Stimulated activated CD4-positive, alpha-beta T cell treated with anti-CD3 and anti-CD28 coated beads, Interleukin-12 subunit alpha, Interleukin-12 subunit beta, amount 100 ng/mL, for 48 hours (primary cell): Measurements from ENCODE around the gene GIT1.

Experiments
- DNase-seq, 3 donors: peaks; one replicate each; pipeline ENCODE4 v3.0.0-alpha.2; 2020; ENCODE audit warnings: low read depth in 2 of 3, low spot score in 1 of 3

Gene GIT1

GRCh38 chr17:29594519-29595090 is 5.2 kb upstream of the GIT1 start:
- no peak for DNase-seq

DNA sequence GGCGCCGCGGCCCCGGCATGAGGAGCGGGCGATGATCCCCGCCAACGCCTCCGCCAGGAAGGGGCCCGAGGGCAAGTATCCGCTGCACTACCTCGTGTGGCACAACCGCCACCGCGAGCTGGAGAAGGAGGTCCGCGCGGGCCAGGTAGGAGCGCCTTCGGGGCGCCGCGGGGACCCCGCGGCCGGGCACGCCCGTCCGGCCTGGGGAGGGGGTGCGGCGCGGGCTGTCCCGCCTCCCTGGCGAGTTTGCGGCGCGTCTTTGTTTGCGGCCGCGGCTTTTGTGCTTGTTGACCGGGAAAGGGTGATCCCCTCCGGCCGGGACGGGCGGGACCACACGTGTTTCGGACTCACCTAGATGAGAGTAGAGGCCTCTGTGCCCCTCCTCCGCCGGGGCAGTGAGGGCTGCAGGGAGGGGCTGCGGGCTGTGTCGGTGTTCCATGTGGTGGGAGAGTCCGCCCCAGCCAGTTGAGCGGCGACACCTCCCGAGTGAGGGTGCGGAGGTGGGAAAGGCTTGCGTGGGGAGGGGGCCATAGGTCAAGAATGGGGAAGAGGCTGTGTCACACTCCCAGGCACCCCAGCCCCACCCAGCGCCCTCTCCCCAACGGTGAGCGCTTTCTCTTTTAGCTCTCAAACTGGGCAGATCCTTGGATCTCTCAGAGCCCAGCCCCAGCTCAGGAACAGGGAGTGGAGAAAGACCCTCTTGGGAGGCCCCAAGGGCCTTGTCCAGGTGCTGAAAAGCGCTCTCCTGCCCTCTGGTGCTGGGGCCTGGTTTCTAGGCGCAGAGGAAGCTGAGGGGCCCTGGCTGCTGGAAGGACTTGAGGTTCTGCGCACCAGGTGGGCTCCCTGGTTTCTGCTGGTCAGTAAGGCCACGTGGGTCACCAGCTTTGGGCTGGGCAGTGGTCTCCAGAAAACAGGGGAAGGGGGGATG is 4.4 kb upstream of the GIT1 start:
- DNase-seq, result no peak

DNA sequence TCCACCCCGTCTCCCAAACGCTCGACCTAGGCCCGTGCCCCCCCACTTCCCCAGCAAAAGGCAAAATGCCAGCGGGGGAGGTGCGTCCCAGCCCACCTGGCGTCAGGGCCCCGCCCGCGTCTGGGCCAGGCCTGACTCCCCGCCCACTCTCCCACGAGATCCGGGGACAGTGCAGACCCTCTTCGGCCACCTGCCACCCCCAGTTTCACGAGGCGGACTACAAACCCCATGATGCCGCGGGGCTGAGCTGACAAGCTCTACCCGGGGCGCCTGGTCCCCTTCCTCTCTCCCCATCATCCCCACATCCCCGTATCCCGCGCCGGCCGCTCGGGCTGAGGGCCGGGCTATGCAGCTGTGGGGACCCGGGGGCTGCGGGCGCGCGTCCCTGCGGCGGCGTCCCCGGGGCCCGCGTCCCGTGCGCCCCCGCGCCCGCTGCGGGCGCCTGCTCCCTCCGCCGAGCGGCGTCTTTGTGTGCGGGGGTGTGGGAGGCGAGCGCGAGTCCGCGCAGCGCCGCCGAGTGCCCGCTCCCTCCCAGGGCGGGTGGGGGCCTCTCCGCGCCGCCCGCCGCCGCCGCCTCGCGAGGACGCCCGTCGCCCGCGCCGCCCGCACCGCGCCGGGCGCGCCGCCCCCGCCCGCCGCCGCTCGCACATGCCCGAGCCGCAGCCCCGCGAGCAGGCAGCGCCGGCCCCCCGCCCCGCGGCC is 3.6 kb upstream of the GIT1 start, which contains the start of gene ANKRD13B:
Gene ANKRD13B, plus strand, starts transcription at position 283 of the 702 bp plus-strand sequence. CDS start 490 bp downstream, outside the sequence.
- no peak for DNase-seq

GRCh38 chr17:29591737-29592608 is 2.5 kb upstream of the GIT1 start:
- peak; percentile 74 to 87 (median 82) for DNase-seq

DNA sequence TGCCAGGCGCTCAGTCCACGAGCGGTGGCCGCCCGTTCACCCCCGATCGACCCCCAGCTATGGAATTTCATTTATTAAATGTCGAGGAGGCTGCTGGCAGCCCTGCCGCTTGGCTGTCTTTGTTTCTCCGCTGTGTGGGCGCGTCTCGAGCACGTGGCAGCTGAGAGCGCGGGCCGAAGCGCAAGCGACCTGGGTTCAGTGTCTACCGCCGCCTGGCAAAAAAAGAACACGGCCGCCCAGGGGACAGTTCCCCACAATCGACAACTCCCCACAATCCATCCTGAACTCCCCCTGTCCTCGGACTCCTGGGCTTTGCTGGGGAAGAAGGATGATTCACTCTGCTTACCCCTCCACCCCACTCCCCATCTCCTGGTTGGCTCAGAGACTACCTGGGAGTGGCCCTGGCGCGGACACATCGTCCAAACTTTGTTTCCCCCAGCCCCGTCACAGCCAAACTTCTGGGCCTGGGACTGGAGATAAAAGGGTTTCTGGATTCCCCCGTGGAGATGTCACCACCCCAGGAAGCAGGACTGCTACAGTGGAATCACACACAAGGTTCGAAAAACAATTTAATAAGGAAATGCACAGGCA is 1.8 kb upstream of the GIT1 start:
- DNase-seq, result no peak

GRCh38 chr17:29590411-29591145 is 1.1 kb upstream of the GIT1 start:
- DNase-seq, result no peak

DNA sequence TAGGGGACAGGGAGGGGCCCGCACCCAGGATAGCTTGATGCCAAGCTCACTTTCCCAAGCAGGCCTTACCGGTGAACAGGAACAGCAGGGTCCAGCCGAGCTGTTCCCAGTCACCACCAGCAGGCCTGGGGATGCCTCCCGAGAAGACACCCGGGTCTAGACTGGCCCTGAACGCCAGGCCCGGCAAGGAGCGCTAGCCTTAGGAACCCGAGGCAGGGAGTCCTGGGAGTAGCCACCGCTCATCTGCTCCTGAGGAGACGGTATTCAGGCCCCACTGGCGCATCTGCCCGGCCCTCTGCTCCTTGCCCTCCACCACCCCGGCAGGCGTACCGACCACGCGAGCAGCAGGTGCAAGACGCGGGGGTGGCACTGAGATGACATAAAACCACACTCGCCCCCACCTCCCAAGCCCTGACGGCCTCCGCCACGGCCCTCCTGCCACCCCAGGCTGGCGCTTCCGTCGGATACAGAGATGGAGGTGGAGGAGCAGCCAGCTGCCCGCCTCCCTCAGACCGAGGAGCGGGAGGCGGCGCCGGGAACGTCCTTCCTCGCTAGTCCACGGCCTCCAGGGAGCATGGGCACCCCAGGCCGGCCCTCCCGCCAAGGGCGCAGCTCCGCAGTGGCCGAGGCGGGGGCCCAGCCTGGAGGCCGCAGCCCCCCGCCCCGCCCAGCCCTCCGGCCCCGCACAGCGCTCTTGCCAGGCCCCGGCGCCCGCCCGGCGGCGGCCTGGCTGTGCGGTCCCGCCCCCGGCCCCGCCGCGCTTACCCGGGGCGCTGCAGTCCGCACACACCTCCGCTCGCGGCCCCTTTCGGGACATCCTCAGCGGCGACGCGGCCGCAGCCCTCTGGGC is 661 bp downstream of the GIT1 start:
- no peak for DNase-seq

DNA sequence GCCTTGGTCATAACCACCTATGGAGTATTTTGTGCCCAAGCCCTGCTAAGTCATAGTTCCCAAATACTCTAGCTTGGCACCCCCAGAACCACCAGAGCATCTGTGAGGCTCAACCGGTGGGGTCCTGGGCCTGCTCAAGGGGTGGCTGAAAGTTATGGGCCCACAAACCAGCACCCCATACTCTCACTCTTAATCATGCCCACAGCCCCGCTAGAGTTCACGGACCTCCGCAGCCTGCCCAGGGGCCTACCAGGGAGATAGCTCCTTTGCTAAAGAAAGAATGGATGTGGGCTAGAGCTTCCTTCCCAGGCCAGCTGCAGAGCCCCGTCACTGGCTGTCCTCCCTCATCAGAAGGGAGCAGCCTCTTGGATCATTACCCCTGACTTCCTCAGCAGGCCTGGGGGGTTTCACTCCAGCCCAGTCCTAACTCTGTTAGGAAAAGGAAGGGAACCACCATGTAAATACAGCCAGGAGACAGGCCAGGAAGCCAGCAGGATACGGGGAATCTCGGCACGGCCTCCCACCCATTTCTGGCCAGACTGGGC is 1.4 kb downstream of the GIT1 start:
- DNase-seq, result no peak

DNA sequence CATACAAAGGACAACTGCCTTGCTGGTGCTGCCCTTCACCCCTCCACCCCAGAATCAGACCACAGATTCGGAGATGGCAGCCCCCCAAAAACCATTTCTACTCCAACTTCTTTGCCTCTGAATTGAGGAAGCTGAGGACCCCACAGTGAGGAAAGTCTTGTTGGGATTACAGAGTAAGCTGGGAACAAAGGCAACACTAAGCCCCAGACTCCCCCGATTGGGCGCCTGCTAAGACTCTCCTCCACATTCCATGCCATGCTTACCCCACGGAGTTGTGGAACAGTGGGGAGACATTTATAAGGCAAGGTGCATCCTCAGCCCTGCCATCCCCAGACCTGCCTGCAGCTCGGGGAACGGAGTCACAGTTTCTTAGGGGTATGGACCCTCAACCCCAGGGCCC is 1.9 kb downstream of the GIT1 start:
- DNase-seq, result no peak

- DNase-seq, result no peak
Measured at GRCh38 chr17:29586676-29587469, 2.6 kb downstream of the GIT1 start.

DNA sequence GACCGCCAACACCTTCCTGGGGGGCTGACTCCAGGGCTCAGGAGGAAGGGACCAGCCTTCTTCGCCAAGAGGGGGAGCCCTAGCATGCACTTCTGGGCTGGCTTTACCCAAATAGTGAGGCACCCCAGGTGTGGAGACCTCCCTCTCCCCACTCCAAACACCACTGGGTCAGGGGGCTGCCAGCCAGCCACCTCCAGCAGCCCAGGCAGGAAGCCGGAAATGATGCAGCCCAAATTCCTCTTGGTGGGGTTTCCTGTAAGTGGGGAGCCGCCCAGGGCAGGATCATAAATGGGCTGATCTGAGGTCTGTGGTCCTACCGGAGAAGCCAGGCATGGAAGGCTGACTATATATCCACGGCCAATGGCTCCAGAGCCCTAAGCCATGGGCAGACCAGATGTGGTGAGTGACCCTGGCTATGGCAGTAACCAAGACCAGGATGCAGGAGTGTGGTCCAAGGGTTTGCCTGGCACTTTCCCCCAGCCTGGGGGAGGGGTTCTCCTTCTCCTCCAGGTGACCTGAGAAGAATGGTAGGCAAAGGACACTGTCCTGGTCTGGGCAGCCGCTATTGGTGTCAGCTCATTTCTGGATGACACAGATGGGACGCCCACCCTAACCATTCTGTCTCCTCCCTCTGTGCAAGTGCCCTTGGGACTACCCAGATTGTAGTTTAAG is 4.2 kb downstream of the GIT1 start:
- DNase-seq, result no peak

- no peak for DNase-seq
Measured at GRCh38 chr17:29584452-29585079, 4.9 kb downstream of the GIT1 start.

GRCh38 chr17:29583324-29584248 is 5.9 kb downstream of the GIT1 start:
- no peak for DNase-seq

DNA sequence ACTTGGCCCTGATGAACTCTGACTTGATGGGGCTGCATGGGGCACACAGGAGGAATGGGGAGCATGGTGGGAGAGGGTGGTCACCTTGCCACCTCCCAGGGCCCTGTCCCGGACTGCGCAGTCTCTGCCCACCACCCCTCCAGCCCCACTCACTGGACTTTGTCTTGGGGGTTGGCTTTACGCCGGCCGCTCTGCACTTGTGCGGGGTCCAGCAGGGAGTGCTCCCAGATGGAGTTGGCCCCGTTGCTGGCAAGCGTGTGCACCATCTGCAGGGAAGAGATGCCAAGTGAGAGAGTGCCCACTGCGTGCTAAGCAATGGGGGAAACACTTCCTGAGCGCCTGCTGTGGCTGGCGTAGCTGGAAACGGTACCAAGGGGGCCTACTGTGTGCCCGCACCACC is 6.7 kb downstream of the GIT1 start:
- DNase-seq, result no peak

GRCh38 chr17:29582254-29582765 is 7.1 kb downstream of the GIT1 start:
- no peak for DNase-seq
